Omental fat pad (tissue), 4 donors: ENCODE data around the gene CREM. TPM values are rescaled to one million over a fixed set of nuclear protein-coding genes. Genes with fewer than 3 reads are reported as not detected.

Experiments used
- ATAC-seq: fragments of 150-250 bp; one replicate; pipeline ENCODE4 v1.9.1; 2016; ENCODE audit warnings: mild to moderate bottlenecking, moderate library complexity; ENCODE audit not compliant: low FRiP score
- DNase-seq: peaks from one replicate; pipeline ENCODE4 v3.0.0-alpha.2; 2019; ENCODE audit warnings: low spot score
- CTCF ChIP-seq, 3 donors: fragments of 450-650 bp; IDR thresholded peaks; one replicate each; pipeline ENCODE4 v1.5.1; 2016 to 2017; ENCODE audit warnings: antibody characterized with exemption in 3 of 3, mild to moderate bottlenecking in 3 of 3, moderate library complexity in 2 of 3
- total RNA-seq, 4 donors: library from RNA; depleted of rRNA; stranded (reverse); fragments of >200 nt; gene quantifications; one replicate each; pipeline ENCODE4 v1.1.0, GENCODE V29; 2016

The CREM gene
- total RNA-seq, 4 donors from 2014 or later = 43.3 to 159 (median 74.2) TPM

GRCh38 chr10:35172574-35172973 is 45.9 kb downstream of the CREM start:
- TF ChIP-seq CTCF (IDR thresholded peaks at IDR 0.05) = no peak
- no peak for DNase-seq
- no peak for ATAC-seq

DNA sequence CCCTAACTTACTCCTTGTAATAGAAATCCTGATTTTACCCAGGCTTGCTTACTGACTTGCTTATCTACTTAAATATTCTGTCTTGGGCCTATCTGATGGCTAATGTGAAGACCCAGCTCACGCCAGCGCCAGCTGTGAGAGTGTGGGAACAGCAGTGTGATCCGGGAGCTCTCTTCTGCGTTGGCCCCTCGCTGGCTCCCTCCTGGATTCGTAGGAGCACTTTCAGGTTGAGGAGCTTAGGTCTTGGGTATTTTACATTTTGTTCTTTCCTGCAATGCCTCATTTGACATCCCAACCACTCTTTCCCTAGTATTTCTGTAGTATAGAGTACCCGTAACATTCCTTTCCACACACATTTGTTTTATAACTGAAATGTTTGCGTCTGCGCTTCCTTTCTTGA is 51.7 kb downstream of the CREM start:
- no peak for TF ChIP-seq CTCF (IDR thresholded peaks at IDR 0.05)
- no peak for ATAC-seq

DNA sequence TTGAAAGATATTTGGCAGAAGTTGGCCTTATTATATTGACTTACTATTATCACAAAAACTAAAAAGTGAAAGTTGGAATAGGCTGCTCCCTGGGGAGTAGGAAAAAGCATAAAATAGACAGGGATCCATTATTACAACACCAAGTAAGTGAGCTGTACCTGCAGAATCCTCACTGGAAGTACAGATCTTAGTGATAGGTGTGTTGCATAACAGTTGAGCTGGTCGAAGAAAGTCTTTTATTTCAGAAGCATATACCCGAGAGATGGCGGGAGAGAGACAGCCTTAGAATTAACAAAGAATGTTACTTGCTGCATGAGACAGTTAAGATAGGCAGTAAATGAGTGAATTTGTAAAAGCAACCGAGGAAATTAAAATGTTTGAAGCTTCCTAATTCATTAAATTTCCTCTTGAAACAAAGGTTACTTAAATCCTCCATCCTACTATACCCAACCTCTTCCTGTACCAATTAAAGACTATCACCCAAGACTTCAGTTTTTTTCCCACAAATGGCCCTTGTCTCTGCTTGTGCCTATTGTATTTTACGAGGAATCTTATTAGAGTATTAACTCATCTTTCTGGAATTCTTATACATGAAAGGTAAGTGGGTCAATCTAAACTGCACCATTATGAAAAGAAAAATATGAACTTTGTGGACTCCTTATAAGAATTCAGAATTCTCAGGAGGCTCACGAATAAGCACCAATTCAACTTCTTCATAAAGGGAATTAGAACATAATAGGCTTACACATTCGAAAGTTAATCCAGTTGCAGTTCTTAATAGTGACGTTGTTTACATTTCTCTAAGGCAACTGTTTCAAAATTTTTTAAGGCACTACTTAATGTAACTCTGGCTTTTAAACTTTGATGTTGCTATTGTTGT is 56.2 kb downstream of the CREM start:
- ATAC-seq (no peak), DNase-seq (no peak)
- no peak for TF ChIP-seq CTCF (IDR thresholded peaks at IDR 0.05)

More for the DNA sequence above, 51.7 kb downstream of the CREM start:
- DNase-seq = no peak

DNA sequence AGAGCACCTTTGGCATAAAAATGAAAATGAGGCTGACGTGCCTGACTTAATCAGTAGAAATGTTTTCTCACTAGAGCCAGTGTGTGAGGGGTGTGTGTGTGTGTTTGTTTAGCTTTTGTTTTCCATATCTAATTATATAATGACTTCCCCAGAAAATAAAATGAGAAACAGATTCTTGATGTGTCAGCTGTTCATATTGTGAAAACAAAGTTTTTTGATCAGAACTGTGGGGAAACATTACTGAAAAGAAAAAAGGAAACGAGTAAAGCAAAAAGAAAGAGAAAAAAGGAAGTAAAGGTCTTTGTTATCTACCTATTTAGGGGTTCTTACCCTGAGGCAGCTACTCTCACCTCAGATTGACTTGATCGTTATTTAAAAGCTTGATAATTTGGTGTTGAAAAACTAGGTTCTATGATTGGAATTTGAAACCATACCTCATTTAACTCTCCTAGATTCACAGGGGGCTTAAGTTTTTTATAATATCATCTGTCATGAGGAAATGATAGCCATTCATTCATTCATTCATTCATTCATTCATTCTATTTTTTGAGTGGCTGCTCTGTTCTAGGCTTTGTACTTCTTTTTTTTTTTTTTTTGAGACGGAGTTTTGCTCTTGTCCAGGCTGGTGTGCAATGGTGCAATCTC is 58.0 kb downstream of the CREM start:
- DNase-seq = no peak
- TF ChIP-seq CTCF (IDR thresholded peaks at IDR 0.05) = no peak
- ATAC-seq = no peak

GRCh38 chr10:35185260-35186034 is 58.8 kb downstream of the CREM start:
- no peak for TF ChIP-seq CTCF (IDR thresholded peaks at IDR 0.05)
- no peak for DNase-seq
- no peak for ATAC-seq

- ATAC-seq (no peak), DNase-seq (no peak)
- no peak for TF ChIP-seq CTCF (IDR thresholded peaks at IDR 0.05)
Measured at GRCh38 chr10:35188954-35189353, 62.3 kb downstream of the CREM start.
